Placental epithelial cell (primary cell): ENCODE measurements around the gene ZNF341. TPM values are rescaled to one million over a fixed set of nuclear protein-coding genes. Genes with fewer than 3 reads are reported as not detected.

ENCODE experiments used
- total RNA-seq: library from RNA; depleted of rRNA; stranded (reverse); fragments of >200 nt; gene quantifications from 2 replicates; pipeline ENCODE4 v1.2.3, GENCODE V29; 2012

The ZNF341 gene
- total RNA-seq, result 2.5 and 3.5 TPM in 2 replicates

GRCh38 chr20:33731693-33732165 is at the start of gene ZNF341:
ZNF341 (plus strand) TSS chr20:33731996; CDS start chr20:33732022, 26 bp downstream.

DNA sequence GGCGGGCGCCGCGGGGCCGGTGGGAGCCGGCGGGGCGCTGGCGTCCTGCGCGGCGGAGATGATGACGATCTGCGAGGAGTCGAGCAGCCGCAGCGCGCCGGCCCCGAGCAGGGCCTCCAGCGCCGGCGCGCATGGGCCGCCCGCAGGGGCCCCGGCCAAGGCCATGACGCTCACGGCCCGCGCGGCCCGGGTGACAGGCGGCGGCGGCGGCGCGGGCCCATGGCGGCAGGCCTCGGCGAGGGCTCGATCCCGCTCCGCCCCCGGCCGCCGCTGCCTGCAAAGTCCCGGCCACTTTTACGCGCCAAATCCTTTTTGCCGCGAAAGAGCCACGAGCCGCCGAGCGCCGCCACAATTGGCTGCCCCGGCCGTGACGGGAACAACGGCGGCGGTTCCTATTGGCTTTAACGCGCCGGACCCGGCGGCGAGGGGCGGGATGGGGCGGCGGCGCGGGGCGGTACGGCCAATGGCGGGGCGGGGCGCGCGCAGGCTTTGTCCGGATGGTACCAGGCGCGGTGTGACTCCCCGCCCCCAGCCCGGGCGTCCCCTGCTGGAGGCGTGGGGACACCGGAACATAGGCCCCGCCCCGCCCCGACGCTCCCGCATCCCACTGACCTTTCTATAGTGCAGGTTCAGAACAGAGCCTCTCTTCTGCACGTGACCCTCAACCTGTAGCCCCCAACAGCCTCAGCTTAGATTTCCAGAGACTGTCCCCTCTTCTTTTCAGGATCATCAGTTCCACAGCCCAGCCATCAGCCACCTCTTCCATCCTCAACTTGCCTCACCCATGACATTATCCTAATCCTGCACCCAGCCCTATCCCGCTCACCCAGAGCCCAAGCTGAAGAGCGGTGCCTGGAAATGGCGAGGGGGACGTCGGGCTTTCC is 45.5 kb upstream of the ZNF341 start, which contains the start of gene E2F1:
Gene E2F1, minus strand, starts transcription at position 286 of the 884 bp plus-strand sequence. Its CDS starts 121 bp downstream, at position 165.

GRCh38 chr20:33719989-33720709 is 11.6 kb upstream of the ZNF341 start, which contains the start of gene PXMP4:
PXMP4 (minus strand) TSS chr20:33720310; CDS start chr20:33720207, 103 bp downstream.

GRCh38 chr20:33810885-33811775 is 79.3 kb downstream of the ZNF341 start, which contains the start of gene CHMP4B:
CHMP4B (plus strand) TSS chr20:33811348; CDS start chr20:33811469, 121 bp downstream.

Other genes starting within 250 kb of the ZNF341 start
- 9.1 and 15.3 TPM in 2 replicates for gene CBFA2T2, start 241.9 kb upstream of the ZNF341 start, total RNA-seq
- gene C20orf144, start 69.7 kb upstream of the ZNF341 start, total RNA-seq, result 0.33 and 0.39 TPM in 2 replicates
- 6.0 and 7.1 TPM in 2 replicates for gene ACTL10, start 65.1 kb upstream of the ZNF341 start, total RNA-seq
- gene NECAB3, start 57.6 kb upstream of the ZNF341 start, total RNA-seq, result 24.1 and 48.3 TPM in 2 replicates
- 4.7 and 5.6 TPM in 2 replicates for gene E2F1, start 45.6 kb upstream of the ZNF341 start, total RNA-seq
- 5.9 and 11.0 TPM in 2 replicates for gene PXMP4, start 11.7 kb upstream of the ZNF341 start, total RNA-seq
- 33.3 and 40.8 TPM in 2 replicates for gene CHMP4B, start 79.4 kb downstream of the ZNF341 start, total RNA-seq